Neural cell (in vitro differentiated cells): Measurements from ENCODE around the gene C1orf74. TPM values are rescaled to one million over a fixed set of nuclear protein-coding genes. Genes with fewer than 3 reads are reported as not detected.

Experiments
- H2AFZ ChIP-seq: fragments of 200-600, 300-800 bp; sonication (generic), shearing (Covaris generic); 2 replicates; pipeline ENCODE4 v1.6.0; 2014; ENCODE audit warnings: low read depth, mild to moderate bottlenecking, antibody characterized with exemption, low read length, moderate library complexity
- H3F3A ChIP-seq: fragments of 200-600 bp; shearing (Covaris generic); 2 replicates; pipeline ENCODE4 v1.6.1; 2016; ENCODE audit warnings: mild to moderate bottlenecking, moderate library complexity, mixed read lengths, antibody characterized with exemption, low read length; ENCODE audit not compliant: insufficient read depth, poor library complexity, severe bottlenecking
- H3K27ac ChIP-seq: fragments of 200-600, 300-800 bp; sonication (generic), shearing (Covaris generic); 2 replicates; pipeline ENCODE4 v1.5.1; 2014; ENCODE audit warnings: mild to moderate bottlenecking, low read length, moderate library complexity
- H3K27me3 ChIP-seq: fragments of 300-800, 200-600 bp; sonication (generic), shearing (Covaris generic); 2 replicates; pipeline ENCODE4 v1.6.0; 2014; ENCODE audit warnings: mild to moderate bottlenecking, low read depth, low read length, moderate library complexity; ENCODE audit not compliant: insufficient read depth
- H3K36me3 ChIP-seq: fragments of 300-800, 200-600 bp; sonication (generic), shearing (Covaris generic); 2 replicates; pipeline ENCODE4 v1.5.1; 2014; ENCODE audit warnings: mild to moderate bottlenecking, antibody characterized with exemption, low read length, moderate library complexity; ENCODE audit not compliant: insufficient read depth
- H3K4me2 ChIP-seq: fragments of 300-800, 200-600 bp; sonication (generic), shearing (Covaris generic); 2 replicates; pipeline ENCODE4 v1.6.0; 2014; ENCODE audit warnings: mild to moderate bottlenecking, low read length
- H3K4me3 ChIP-seq: fragments of 300-800, 200-600 bp; sonication (generic), shearing (Covaris generic); 2 replicates; pipeline ENCODE4 v1.5.1; 2014; ENCODE audit warnings: mild to moderate bottlenecking, low read length, moderate library complexity
- H3K79me2 ChIP-seq: fragments of 200-600 bp; shearing (Covaris generic); replicated peaks from 2 replicates; pipeline ENCODE4 v1.6.0; 2014; ENCODE audit warnings: mild to moderate bottlenecking, low read length, moderate library complexity; ENCODE audit not compliant: insufficient read depth
- H3K9ac ChIP-seq: fragments of 300-800, 200-600 bp; sonication (generic), shearing (Covaris generic); 2 replicates; pipeline ENCODE4 v1.6.1; 2016; ENCODE audit warnings: mild to moderate bottlenecking, low read length, mixed read lengths
- H3K9me2 ChIP-seq: fragments of 200-600 bp; shearing (Covaris generic); 2 replicates; pipeline ENCODE4 v1.6.1; 2016; ENCODE audit warnings: mild to moderate bottlenecking, low read length, mixed read lengths; ENCODE audit not compliant: insufficient read depth
- H3K9me3 ChIP-seq: fragments of 200-600, 300-800 bp; sonication (generic), shearing (Covaris generic); 2 replicates; pipeline ENCODE4 v1.6.1; 2016; ENCODE audit warnings: mild to moderate bottlenecking, mixed run types, low read length, moderate library complexity, mixed read lengths
- H4K20me1 ChIP-seq: fragments of 200-600 bp; shearing (Covaris generic); 2 replicates; pipeline ENCODE4 v1.6.1; 2016; ENCODE audit warnings: mild to moderate bottlenecking, mixed run types; ENCODE audit not compliant: insufficient read depth
- EP300 ChIP-seq: fragments of 450-650 bp; conservative IDR thresholded peaks from 2 replicates; pipeline ENCODE4 v1.6.1; 2014; ENCODE audit warnings: antibody characterized with exemption, mild to moderate bottlenecking, moderate library complexity; ENCODE audit not compliant: poor library complexity, severe bottlenecking
- EZH2 ChIP-seq: fragments of 200-600, 300-800 bp; shearing (Covaris generic), sonication (generic); IDR thresholded peaks from 2 replicates; pipeline ENCODE4 v1.6.1; 2014; ENCODE audit warnings: antibody characterized with exemption, low read length, borderline replicate concordance, mild to moderate bottlenecking; ENCODE audit not compliant: insufficient read depth, poor library complexity, severe bottlenecking
- MXI1 ChIP-seq: fragments of 450-650 bp; conservative IDR thresholded peaks from 2 replicates; pipeline ENCODE4 v1.6.1; 2014; ENCODE audit warnings: antibody characterized with exemption, mild to moderate bottlenecking; ENCODE audit not compliant: poor library complexity, severe bottlenecking
- POLR2AphosphoS5 ChIP-seq: IDR thresholded peaks from 2 replicates; pipeline ENCODE4 v1.6.1; 2012
- RAD21 ChIP-seq: fragments of 450-650 bp; conservative IDR thresholded peaks from 2 replicates; pipeline ENCODE4 v1.6.1; 2014; ENCODE audit warnings: antibody characterized with exemption, mild to moderate bottlenecking, moderate library complexity
- SMC3 ChIP-seq: fragments of 450-650 bp; conservative IDR thresholded peaks from 2 replicates; pipeline ENCODE4 v1.6.1; 2014; ENCODE audit warnings: antibody characterized with exemption, mild to moderate bottlenecking, moderate library complexity; ENCODE audit not compliant: poor library complexity
- TAF1 ChIP-seq: IDR thresholded peaks from 2 replicates; pipeline ENCODE4 v1.6.1; 2012; ENCODE audit warnings: low read depth
- polyA plus RNA-seq: library from polyadenylated mRNA; depleted of rRNA; stranded (reverse); fragments of >200 nt; gene quantifications from 2 replicates; pipeline ENCODE4 v1.2.3, GENCODE V29; 2014
- TF ChIP-seq, protein P1 (sequence below): fragments of 450-650 bp; IDR thresholded peaks from 2 replicates; pipeline ENCODE4 v1.5.1; 2014; ENCODE audit warnings: antibody characterized with exemption, mild to moderate bottlenecking, moderate library complexity; ENCODE audit not compliant: poor library complexity, severe bottlenecking
- TF ChIP-seq, protein P2 (sequence below): IDR thresholded peaks from 2 replicates; pipeline ENCODE4 v1.6.1; 2012; ENCODE audit warnings: borderline replicate concordance

Gene C1orf74
- polyA plus RNA-seq, 1 donor from 2014 or later, result 1.4 TPM

DNA sequence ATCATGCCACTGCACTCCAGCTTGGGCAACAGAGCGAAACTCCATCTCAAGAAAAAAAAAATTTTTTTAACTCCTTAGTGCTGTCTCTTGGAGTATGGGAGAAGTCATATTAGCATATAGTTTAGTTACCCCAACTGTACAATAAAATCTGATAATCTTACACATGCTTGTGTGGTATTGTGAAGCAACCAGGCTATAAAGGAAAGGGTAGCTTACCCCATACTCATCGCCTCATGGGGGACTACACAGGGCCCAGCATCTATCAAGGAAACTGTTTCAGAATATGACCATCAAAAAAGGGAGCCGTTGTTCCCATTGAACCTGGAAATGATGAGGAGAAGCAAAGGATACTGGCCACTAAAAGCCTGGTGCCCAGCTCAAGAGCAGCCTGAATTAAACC is 31.5 kb downstream of the C1orf74 start:
- no peak overlapping the region for H2AFZ ChIP-seq
- H4K20me1 ChIP-seq, result no peaks in the 10 kb centered on the region
- H3K79me2 ChIP-seq, result no peaks in the 10 kb centered on the region
- no peak overlapping the region for H3K4me2 ChIP-seq
- H3K9me3 ChIP-seq, result no peaks in the 10 kb centered on the region
- no peaks in the 10 kb centered on the region for H3F3A ChIP-seq
- no peaks in the 10 kb centered on the region for H3K9me2 ChIP-seq
- H3K27ac ChIP-seq, result no peak overlapping the region
- H3K27me3 ChIP-seq, result no peaks in the 10 kb centered on the region
- H3K36me3 ChIP-seq, result no peaks in the 10 kb centered on the region
- TF ChIP-seq RAD21 (no peak), SMC3 (no peak), EP300 (no peak), EZH2 (no peak), TAF1 (no peak), MXI1 (no peak), POLR2AphosphoS5 (no peak)
- TF ChIP-seq, protein P1, sequence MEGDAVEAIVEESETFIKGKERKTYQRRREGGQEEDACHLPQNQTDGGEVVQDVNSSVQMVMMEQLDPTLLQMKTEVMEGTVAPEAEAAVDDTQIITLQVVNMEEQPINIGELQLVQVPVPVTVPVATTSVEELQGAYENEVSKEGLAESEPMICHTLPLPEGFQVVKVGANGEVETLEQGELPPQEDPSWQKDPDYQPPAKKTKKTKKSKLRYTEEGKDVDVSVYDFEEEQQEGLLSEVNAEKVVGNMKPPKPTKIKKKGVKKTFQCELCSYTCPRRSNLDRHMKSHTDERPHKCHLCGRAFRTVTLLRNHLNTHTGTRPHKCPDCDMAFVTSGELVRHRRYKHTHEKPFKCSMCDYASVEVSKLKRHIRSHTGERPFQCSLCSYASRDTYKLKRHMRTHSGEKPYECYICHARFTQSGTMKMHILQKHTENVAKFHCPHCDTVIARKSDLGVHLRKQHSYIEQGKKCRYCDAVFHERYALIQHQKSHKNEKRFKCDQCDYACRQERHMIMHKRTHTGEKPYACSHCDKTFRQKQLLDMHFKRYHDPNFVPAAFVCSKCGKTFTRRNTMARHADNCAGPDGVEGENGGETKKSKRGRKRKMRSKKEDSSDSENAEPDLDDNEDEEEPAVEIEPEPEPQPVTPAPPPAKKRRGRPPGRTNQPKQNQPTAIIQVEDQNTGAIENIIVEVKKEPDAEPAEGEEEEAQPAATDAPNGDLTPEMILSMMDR, result no peak
- TF ChIP-seq, protein P2, sequence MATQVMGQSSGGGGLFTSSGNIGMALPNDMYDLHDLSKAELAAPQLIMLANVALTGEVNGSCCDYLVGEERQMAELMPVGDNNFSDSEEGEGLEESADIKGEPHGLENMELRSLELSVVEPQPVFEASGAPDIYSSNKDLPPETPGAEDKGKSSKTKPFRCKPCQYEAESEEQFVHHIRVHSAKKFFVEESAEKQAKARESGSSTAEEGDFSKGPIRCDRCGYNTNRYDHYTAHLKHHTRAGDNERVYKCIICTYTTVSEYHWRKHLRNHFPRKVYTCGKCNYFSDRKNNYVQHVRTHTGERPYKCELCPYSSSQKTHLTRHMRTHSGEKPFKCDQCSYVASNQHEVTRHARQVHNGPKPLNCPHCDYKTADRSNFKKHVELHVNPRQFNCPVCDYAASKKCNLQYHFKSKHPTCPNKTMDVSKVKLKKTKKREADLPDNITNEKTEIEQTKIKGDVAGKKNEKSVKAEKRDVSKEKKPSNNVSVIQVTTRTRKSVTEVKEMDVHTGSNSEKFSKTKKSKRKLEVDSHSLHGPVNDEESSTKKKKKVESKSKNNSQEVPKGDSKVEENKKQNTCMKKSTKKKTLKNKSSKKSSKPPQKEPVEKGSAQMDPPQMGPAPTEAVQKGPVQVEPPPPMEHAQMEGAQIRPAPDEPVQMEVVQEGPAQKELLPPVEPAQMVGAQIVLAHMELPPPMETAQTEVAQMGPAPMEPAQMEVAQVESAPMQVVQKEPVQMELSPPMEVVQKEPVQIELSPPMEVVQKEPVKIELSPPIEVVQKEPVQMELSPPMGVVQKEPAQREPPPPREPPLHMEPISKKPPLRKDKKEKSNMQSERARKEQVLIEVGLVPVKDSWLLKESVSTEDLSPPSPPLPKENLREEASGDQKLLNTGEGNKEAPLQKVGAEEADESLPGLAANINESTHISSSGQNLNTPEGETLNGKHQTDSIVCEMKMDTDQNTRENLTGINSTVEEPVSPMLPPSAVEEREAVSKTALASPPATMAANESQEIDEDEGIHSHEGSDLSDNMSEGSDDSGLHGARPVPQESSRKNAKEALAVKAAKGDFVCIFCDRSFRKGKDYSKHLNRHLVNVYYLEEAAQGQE, result no peak
- H3K4me3 ChIP-seq, result no peak overlapping the region
- no peak overlapping the region for H3K9ac ChIP-seq

DNA sequence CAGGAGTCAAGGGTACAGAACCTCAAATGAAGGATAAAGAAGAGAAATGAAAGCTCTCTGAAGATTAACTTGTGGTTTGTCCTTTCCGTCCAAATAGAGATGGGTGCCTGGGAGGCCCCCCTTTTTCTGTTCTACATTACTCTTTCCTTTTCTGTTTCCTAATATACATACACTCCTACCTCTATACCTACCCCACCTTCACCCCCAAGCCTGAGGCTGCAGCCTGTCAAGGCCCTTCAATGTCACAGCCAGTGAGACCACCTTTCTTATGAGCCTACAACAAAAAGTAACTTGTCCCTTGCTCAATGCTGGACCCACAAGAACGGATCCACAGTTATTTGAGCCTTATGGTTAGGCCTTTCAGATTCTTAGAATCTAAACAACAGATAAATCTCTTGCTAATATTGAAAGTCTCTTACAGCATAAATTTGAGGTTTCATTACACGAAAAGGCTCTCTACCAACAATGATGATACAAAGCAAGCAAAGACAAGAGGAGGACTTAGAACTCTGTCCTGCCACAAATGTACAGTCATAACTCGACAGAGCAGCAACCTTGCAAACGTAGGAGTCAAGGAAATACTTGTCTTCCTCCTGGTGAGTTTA is 32.6 kb downstream of the C1orf74 start:
- TF ChIP-seq EP300 (no peak), POLR2AphosphoS5 (no peak), EZH2 (no peak), SMC3 (no peak), MXI1 (no peak), TAF1 (no peak), RAD21 (no peak)
- TF ChIP-seq, protein P2, result no peak
- TF ChIP-seq, protein P1, result no peak
- no peaks in the 10 kb centered on the region for H3F3A ChIP-seq

More for the DNA sequence above, 32.6 kb downstream of the C1orf74 start:
- H3K79me2 ChIP-seq, result no peaks in the 10 kb centered on the region
- no peaks in the 10 kb centered on the region for H3K36me3 ChIP-seq
- H3K9me3 ChIP-seq, result no peaks in the 10 kb centered on the region
- H2AFZ ChIP-seq, result no peak overlapping the region
- no peak overlapping the region for H3K4me2 ChIP-seq
- H3K27me3 ChIP-seq, result no peaks in the 10 kb centered on the region
- H4K20me1 ChIP-seq, result no peaks in the 10 kb centered on the region
- H3K9me2 ChIP-seq, result no peaks in the 10 kb centered on the region
- H3K9ac ChIP-seq, result no peak overlapping the region
- no peak overlapping the region for H3K27ac ChIP-seq
- no peak overlapping the region for H3K4me3 ChIP-seq
